ENCODE data around the gene C1QC.

The C1QC gene

GRCh38 chr1:22613951-22614350 lies 29.5 kb upstream of the C1QC start:
- Histone ChIP-seq H3K4me1 (no peaks in the 10 kb centered on the region), H3K36me3 (no peaks in the 10 kb centered on the region), H3K27me3 (no peaks in the 10 kb centered on the region), H3K9me3 (no peaks in the 10 kb centered on the region), H3K4me3 (ENCODE audit: low read depth, low read length) (no peak overlapping the region)
- DNase-seq: no peak
- no peak for TF ChIP-seq CTCF (IDR thresholded peaks at IDR 0.05; ENCODE audit: low read depth, low read length)

GRCh38 chr1:22615886-22616285 lies 27.5 kb upstream of the C1QC start:
- Histone ChIP-seq H3K36me3 (no peaks in the 10 kb centered on the region), H3K9me3 (no peaks in the 10 kb centered on the region), H3K27me3 (no peaks in the 10 kb centered on the region), H3K4me1 (no peaks in the 10 kb centered on the region), H3K4me3 (ENCODE audit: low read depth, low read length) (no peak overlapping the region)
- no peak for TF ChIP-seq CTCF (IDR thresholded peaks at IDR 0.05; ENCODE audit: low read depth, low read length)
- no peak for DNase-seq

- no peaks in the 10 kb centered on the region for H3K27me3 ChIP-seq
- no peaks in the 10 kb centered on the region for H3K9me3 ChIP-seq
- H3K36me3 ChIP-seq: no peaks in the 10 kb centered on the region
- H3K4me1 ChIP-seq: no peaks in the 10 kb centered on the region
- no peak for TF ChIP-seq CTCF (IDR thresholded peaks at IDR 0.05; ENCODE audit: low read depth, low read length)
- DNase-seq: no peak
- no peak overlapping the region for H3K4me3 ChIP-seq (ENCODE audit: low read depth, low read length)
Measured at GRCh38 chr1:22616571-22616970, 26.9 kb upstream of the C1QC start.

- no peaks in the 10 kb centered on the region for H3K9me3 ChIP-seq
- no peaks in the 10 kb centered on the region for H3K36me3 ChIP-seq
- no peak overlapping the region for H3K4me3 ChIP-seq (ENCODE audit: low read depth, low read length)
- H3K4me1 ChIP-seq: no peaks in the 10 kb centered on the region
- no peak for DNase-seq
- H3K27me3 ChIP-seq: no peaks in the 10 kb centered on the region
- TF ChIP-seq CTCF (IDR thresholded peaks at IDR 0.05; ENCODE audit: low read depth, low read length): no peak
Measured at GRCh38 chr1:22618056-22618455, 25.4 kb upstream of the C1QC start.

GRCh38 chr1:22619252-22619651 lies 24.2 kb upstream of the C1QC start:
- Histone ChIP-seq H3K4me3 (ENCODE audit: low read depth, low read length) (no peak overlapping the region), H3K4me1 (no peaks in the 10 kb centered on the region), H3K27me3 (no peaks in the 10 kb centered on the region), H3K36me3 (no peaks in the 10 kb centered on the region), H3K9me3 (no peaks in the 10 kb centered on the region)
- TF ChIP-seq CTCF (IDR thresholded peaks at IDR 0.05; ENCODE audit: low read depth, low read length): no peak
- DNase-seq: no peak

- H3K36me3 ChIP-seq: no peaks in the 10 kb centered on the region
- TF ChIP-seq CTCF (IDR thresholded peaks at IDR 0.05; ENCODE audit: low read depth, low read length): no peak
- H3K9me3 ChIP-seq: no peaks in the 10 kb centered on the region
- H3K4me1 ChIP-seq: no peaks in the 10 kb centered on the region
- no peak overlapping the region for H3K4me3 ChIP-seq (ENCODE audit: low read depth, low read length)
- no peak for DNase-seq
- no peaks in the 10 kb centered on the region for H3K27me3 ChIP-seq
Measured at GRCh38 chr1:22619798-22620197, 23.6 kb upstream of the C1QC start.
